Mucosa of rectum (tissue), 2 donors: ENCODE data around the gene CAST.
A peak's percentile ranks its signal among the peaks of the same experiment; 100 is the strongest.

ENCODE experiments used
- H3K27ac ChIP-seq, 2 donors: one replicate each; pipeline ENCODE4 v1.7.0; 2013; ENCODE audit warnings: inconsistent platforms in 2 of 2, low read depth in 2 of 2, low read length in 2 of 2
- H3K27me3 ChIP-seq, 2 donors: one replicate each; pipeline ENCODE4 v1.7.0; 2013; ENCODE audit warnings: low read length in 2 of 2; ENCODE audit not compliant: control insufficient read depth in 2 of 2, insufficient read depth in 2 of 2
- H3K36me3 ChIP-seq, 2 donors: one replicate each; pipeline ENCODE4 v1.7.0; 2013; ENCODE audit warnings: low read length in 2 of 2; ENCODE audit not compliant: control insufficient read depth in 2 of 2, insufficient read depth in 2 of 2
- H3K4me1 ChIP-seq, 2 donors: one replicate each; pipeline ENCODE4 v1.7.0; 2013; ENCODE audit warnings: low read length in 2 of 2, mild to moderate bottlenecking in 1 of 2; ENCODE audit not compliant: control insufficient read depth in 2 of 2, insufficient read depth in 2 of 2
- H3K4me3 ChIP-seq, 2 donors: one replicate each; pipeline ENCODE4 v1.7.0; 2013; ENCODE audit warnings: low read length in 2 of 2
- H3K9ac ChIP-seq, 2 donors: one replicate each; pipeline ENCODE4 v1.7.0; 2013; ENCODE audit warnings: low read length in 2 of 2, low read depth in 1 of 2, mild to moderate bottlenecking in 1 of 2
- H3K9me3 ChIP-seq, 2 donors: one replicate each; pipeline ENCODE4 v1.7.0; 2013; ENCODE audit warnings: low read length in 2 of 2; ENCODE audit not compliant: control insufficient read depth in 2 of 2
- donor health status: healthy.
- donor health status: Normal muscosa, but diverticular disease.

CAST gene

GRCh38 chr5:96683392-96683791 lies 21.2 kb downstream of the CAST start:
- no peak overlapping the region for H3K4me3 ChIP-seq
- no peaks in the 10 kb centered on the region for H3K27me3 ChIP-seq
- no peak overlapping the region for H3K27ac ChIP-seq
- H3K36me3 ChIP-seq = peaks cover 9 to 10% of the 10 kb centered on the region in 2 donors
- no peaks in the 10 kb centered on the region for H3K4me1 ChIP-seq
- H3K9ac ChIP-seq = no peak overlapping the region
- no peaks in the 10 kb centered on the region for H3K9me3 ChIP-seq

DNA sequence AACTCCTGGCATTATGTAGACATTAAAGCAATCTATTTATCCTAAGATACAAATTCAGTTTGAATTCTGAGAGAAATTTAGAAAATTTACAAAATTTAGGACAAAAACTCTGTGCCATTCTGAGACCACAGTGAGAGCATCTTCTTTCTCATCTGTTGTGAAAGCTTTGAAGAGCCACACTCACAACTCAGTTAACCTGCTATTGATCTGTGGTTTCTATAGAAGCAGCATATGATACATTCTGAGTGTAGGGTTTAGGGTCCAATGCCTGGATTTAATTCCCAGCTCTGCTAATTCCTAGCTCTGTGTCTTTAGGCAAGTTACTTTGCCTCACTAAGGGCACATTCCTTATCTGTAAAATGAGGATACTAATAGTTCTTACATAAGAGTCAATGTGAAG lies 21.6 kb downstream of the CAST start:
- Histone ChIP-seq H3K27me3 (no peaks in the 10 kb centered on the region), H3K27ac (no peak overlapping the region), H3K36me3 (peaks cover 9 to 10% of the 10 kb centered on the region in 2 donors), H3K4me3 (no peak overlapping the region), H3K9me3 (no peaks in the 10 kb centered on the region), H3K9ac (no peak overlapping the region), H3K4me1 (no peaks in the 10 kb centered on the region)

DNA sequence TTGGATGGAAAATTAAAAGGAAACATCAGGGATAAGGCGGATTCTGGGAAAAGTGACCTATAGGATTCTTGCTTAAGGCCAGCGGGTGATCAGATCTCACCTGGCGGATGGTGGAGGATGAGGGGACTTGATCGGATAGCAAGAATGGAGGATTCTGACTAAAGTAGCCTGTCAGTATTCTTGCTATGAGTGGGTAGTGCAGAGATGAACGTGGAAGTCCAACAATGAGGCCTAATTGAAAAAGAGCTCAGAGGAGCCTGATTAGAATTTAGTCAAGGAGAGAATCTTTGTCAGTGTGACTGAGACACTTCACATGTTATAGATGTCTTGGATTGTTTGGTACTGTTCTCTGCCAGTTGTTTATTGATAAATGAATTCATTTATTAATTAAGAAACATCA lies 24.9 kb downstream of the CAST start:
- Histone ChIP-seq H3K36me3 (peaks cover 9 to 12% of the 10 kb centered on the region in 2 donors), H3K9ac (no peak overlapping the region), H3K4me3 (no peak overlapping the region), H3K9me3 (no peaks in the 10 kb centered on the region), H3K4me1 (no peaks in the 10 kb centered on the region), H3K27me3 (no peaks in the 10 kb centered on the region), H3K27ac (no peak overlapping the region)

DNA sequence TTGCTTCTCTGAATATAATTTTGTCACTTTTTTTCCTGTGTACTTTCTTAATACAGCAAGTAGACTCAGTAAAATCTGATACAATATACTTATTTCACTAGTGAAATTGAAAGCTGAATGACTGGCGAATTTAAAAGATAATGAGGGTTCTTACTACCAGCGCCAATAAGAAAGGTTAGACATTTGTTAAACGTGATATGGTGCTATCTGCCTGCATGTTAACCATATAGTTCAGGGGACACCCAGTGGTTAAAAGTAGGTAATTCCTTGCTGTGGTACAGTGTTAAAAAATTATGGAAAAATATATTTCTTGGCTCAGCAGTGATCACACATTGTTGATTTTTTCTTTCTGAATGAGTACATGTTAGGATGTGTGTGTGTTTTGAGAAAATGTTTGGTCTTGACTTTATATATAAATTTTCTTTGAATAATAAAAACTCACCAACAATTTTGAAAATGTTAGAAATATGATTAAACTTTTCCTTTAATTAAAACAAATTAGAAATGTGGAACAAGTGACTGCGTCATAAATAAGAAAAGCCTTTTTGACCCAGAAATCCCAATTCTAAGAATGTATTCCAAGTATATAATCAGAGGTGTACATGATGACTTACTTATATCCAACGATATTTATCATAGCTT lies 25.8 kb downstream of the CAST start:
- Histone ChIP-seq H3K27ac (no peak overlapping the region), H3K4me1 (no peaks in the 10 kb centered on the region), H3K9ac (no peak overlapping the region), H3K36me3 (peaks cover 15 to 16% of the 10 kb centered on the region in 2 donors), H3K9me3 (no peaks in the 10 kb centered on the region), H3K27me3 (no peaks in the 10 kb centered on the region), H3K4me3 (no peak overlapping the region)

- H3K9me3 ChIP-seq = no peaks in the 10 kb centered on the region
- no peaks in the 10 kb centered on the region for H3K4me1 ChIP-seq
- H3K9ac ChIP-seq = no peak overlapping the region
- no peaks in the 10 kb centered on the region for H3K27me3 ChIP-seq
- peaks cover 12% of the 10 kb centered on the region in 2 donors for H3K36me3 ChIP-seq
- no peak overlapping the region for H3K4me3 ChIP-seq
- H3K27ac ChIP-seq = no peak overlapping the region
Observed at GRCh38 chr5:96690861-96691260, 28.7 kb downstream of the CAST start.

DNA sequence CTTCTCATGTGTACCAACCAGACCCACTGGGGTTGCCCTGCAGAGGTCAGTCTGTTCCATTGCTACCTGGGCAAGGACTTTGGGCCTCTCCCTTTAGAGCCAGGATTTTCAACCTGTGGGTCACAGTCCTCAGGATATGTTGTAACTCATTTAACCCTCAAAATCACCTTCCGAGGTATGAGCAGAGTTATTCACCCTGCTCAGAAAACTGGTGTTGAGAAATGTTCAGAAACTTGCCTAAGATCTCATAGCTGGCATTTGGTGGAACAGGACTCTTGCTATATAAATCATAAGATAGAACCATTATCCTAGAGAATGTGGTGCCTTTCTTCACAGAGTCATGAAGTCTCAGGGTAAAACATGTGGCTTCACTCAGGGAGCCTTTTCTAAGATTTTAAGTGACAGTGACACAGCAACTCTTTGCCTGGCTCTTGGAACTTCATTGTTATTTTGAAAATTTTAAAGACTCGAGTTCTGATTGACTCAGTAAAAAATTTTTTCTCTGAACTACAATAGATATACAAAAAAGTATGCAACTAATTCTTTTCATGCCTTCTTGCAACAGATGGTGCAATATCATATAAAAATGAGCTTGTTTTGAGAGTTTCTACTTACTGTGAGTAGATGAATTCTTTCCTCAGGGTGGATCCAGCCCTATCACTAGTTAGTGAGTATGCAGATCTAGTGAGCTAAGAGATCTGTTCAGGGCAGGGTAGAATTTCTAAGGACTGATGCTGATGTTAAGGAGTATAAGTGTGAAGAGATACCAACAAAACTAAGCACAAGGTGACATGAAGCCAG lies 29.5 kb downstream of the CAST start:
- H3K4me3 ChIP-seq = no peak overlapping the region
- H3K27me3 ChIP-seq = no peaks in the 10 kb centered on the region
- H3K9me3 ChIP-seq = no peaks in the 10 kb centered on the region
- no peak overlapping the region for H3K27ac ChIP-seq
- peaks cover 5 to 6% of the 10 kb centered on the region in 2 donors for H3K36me3 ChIP-seq
- no peak overlapping the region for H3K9ac ChIP-seq
- H3K4me1 ChIP-seq = no peaks in the 10 kb centered on the region

GRCh38 chr5:96692441-96692840 lies 30.3 kb downstream of the CAST start:
- Histone ChIP-seq H3K27ac (no peak overlapping the region), H3K9me3 (no peaks in the 10 kb centered on the region), H3K9ac (no peak overlapping the region)

GRCh38 chr5:96699186-96699820 lies 37.1 kb downstream of the CAST start:
- H3K4me3 ChIP-seq = no peak overlapping the region
- peaks cover 15 to 16% of the 10 kb centered on the region in 2 donors for H3K36me3 ChIP-seq
- H3K9ac ChIP-seq = no peak overlapping the region
- no peaks in the 10 kb centered on the region for H3K9me3 ChIP-seq
- H3K4me1 ChIP-seq = peaks cover 7 to 14% of the 10 kb centered on the region in 2 donors
- H3K27me3 ChIP-seq = no peaks in the 10 kb centered on the region
- no peak overlapping the region for H3K27ac ChIP-seq

More at GRCh38 chr5:96692441-96692840, 30.3 kb downstream of the CAST start:
- Histone ChIP-seq H3K4me1 (no peaks in the 10 kb centered on the region), H3K36me3 (peaks cover 7 to 10% of the 10 kb centered on the region in 2 donors), H3K27me3 (no peaks in the 10 kb centered on the region), H3K4me3 (no peak overlapping the region)

GRCh38 chr5:96702503-96703383 lies 40.6 kb downstream of the CAST start:
- Histone ChIP-seq H3K9ac (peak overlapping the region; percentile 91 to 99), H3K27ac (peak overlapping the region; percentile 95 to 99), H3K9me3 (no peaks in the 10 kb centered on the region), H3K27me3 (no peaks in the 10 kb centered on the region), H3K4me3 (peak overlapping the region; percentile 82 to 89), H3K36me3 (peaks cover 11 to 13% of the 10 kb centered on the region in 2 donors), H3K4me1 (peaks cover 7 to 17% of the 10 kb centered on the region in 2 donors)
